ENCODE results near the gene SIGLEC10. TPM values are rescaled to one million over a fixed set of nuclear protein-coding genes. Genes with fewer than 3 reads are reported as not detected.

Gene SIGLEC10
- total RNA-seq, 3 donors from 2014 or later: 1.3 to 10.8 (median 3.8) TPM

- DNase-seq (no peak), ATAC-seq (no peak)
- intact Hi-C loops (cut with DNase I, micrococcal nuclease): no loop called here
- Histone ChIP-seq H3K36me3 (ENCODE audit: low read depth) (no peaks in the 10 kb centered on the region), H3K9me3 (no peaks in the 10 kb centered on the region), H3K4me1 (ENCODE audit: low read depth) (peaks cover 8% of the 10 kb centered on the region), H3K4me3 (no peak overlapping the region)
- TF ChIP-seq, protein P1, sequence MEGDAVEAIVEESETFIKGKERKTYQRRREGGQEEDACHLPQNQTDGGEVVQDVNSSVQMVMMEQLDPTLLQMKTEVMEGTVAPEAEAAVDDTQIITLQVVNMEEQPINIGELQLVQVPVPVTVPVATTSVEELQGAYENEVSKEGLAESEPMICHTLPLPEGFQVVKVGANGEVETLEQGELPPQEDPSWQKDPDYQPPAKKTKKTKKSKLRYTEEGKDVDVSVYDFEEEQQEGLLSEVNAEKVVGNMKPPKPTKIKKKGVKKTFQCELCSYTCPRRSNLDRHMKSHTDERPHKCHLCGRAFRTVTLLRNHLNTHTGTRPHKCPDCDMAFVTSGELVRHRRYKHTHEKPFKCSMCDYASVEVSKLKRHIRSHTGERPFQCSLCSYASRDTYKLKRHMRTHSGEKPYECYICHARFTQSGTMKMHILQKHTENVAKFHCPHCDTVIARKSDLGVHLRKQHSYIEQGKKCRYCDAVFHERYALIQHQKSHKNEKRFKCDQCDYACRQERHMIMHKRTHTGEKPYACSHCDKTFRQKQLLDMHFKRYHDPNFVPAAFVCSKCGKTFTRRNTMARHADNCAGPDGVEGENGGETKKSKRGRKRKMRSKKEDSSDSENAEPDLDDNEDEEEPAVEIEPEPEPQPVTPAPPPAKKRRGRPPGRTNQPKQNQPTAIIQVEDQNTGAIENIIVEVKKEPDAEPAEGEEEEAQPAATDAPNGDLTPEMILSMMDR (IDR thresholded peaks at IDR 0.05): no peak
These were observed 21.3 kb downstream of the SIGLEC10 start for GRCh38 chr19:51396175-51396574.

DNA sequence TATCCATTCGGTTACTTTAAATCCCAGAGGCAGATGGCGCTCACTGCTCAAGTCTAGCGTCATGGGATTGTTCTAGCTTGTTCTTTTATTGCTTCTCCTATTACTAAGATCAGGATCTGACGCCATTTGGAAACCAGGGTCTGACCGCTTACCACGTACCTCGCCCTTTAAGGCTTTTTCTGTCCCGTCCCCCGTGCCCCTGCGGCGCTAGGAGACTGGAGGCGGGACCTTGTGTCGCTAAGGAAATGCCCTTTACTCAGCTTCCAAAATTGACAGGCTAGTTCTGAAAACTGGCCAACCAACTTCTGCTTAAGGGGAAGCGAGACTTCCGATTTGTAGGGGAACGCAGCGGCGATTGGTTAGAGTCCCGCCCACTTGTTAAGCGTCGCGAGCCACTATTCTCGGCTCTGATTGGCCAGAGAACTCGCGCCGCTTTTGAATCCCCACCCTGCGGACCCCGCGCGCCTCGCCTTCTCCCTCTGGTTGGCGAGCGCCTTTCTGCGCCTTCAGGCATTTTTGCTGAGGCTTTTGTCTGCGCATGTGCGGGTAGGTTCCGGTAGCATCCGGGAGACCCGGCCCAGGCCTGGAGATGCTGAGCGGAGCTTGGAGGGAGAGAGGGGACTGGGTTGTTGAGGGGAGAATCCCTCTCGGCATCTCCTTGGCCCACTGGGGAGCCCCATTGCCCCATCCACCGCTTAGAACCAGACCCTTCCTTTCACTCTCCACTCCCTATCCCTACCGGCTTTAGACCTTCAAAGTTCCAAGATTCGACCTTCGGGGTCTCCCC lies 23.2 kb downstream of the SIGLEC10 start:
- peak; percentile 98 for ATAC-seq
- peak; percentile 90 to 95 (median 94) for DNase-seq
- Histone ChIP-seq H3K36me3 (ENCODE audit: low read depth) (no peaks in the 10 kb centered on the region), H3K9me3 (no peaks in the 10 kb centered on the region), H3K4me3 (no peak overlapping the region), H3K4me1 (ENCODE audit: low read depth) (peaks cover 8% of the 10 kb centered on the region)
- intact Hi-C loops (cut with DNase I, micrococcal nuclease): no loop called here
- TF ChIP-seq, protein P1 (IDR thresholded peaks at IDR 0.05): no peak

GRCh38 chr19:51392701-51393100 lies 24.7 kb downstream of the SIGLEC10 start:
- TF ChIP-seq, protein P1 (IDR thresholded peaks at IDR 0.05): no peak
- H3K36me3 ChIP-seq (ENCODE audit: low read depth): no peaks in the 10 kb centered on the region
- no peak for DNase-seq
- ATAC-seq: no peak
- peaks cover 8% of the 10 kb centered on the region for H3K4me1 ChIP-seq (ENCODE audit: low read depth)
- H3K4me3 ChIP-seq: no peak overlapping the region
- intact Hi-C loops (cut with DNase I, micrococcal nuclease): no loop called here
- no peaks in the 10 kb centered on the region for H3K9me3 ChIP-seq

- TF ChIP-seq, protein P1 (IDR thresholded peaks at IDR 0.05): no peak
- Histone ChIP-seq H3K4me3 (no peak overlapping the region), H3K9me3 (no peaks in the 10 kb centered on the region), H3K4me1 (ENCODE audit: low read depth) (peaks cover 8% of the 10 kb centered on the region), H3K36me3 (ENCODE audit: low read depth) (no peaks in the 10 kb centered on the region)
- DNase-seq (no peak), ATAC-seq (no peak)
- intact Hi-C loops (cut with DNase I, micrococcal nuclease): no loop called here
These were observed 26.3 kb downstream of the SIGLEC10 start for GRCh38 chr19:51391073-51391611.

DNA sequence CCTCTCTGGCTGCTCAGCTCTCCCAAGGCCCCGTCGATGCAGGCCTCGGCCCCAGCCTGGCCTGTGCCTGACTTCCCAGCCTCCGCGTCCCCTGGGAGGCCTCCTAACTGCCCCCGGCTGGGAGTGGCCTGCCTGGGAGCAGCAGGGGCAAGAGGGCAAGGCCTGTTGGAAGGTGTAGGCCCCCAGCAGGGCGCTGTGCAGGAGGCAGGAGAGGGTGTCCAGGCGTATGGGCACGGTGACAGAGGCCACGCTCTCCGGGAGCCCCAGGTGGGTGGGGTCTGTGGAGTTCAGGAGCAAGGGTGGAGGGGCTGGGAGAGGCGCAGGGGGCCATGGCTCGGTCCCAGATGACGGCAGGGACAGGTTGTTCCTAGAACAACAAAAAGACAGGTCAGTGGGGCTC lies 28.3 kb downstream of the SIGLEC10 start:
- TF ChIP-seq, protein P1 (IDR thresholded peaks at IDR 0.05): no peak
- no peaks in the 10 kb centered on the region for H3K9me3 ChIP-seq
- no peak for ATAC-seq
- DNase-seq: no peak
- peaks cover 2% of the 10 kb centered on the region for H3K4me1 ChIP-seq (ENCODE audit: low read depth)
- H3K36me3 ChIP-seq (ENCODE audit: low read depth): no peaks in the 10 kb centered on the region
- intact Hi-C loops (cut with DNase I, micrococcal nuclease): no loop called here
- no peak overlapping the region for H3K4me3 ChIP-seq

Measured in mucosa of descending colon (tissue), 3 donors.